SU-DHL-6 (cell line): ENCODE measurements around the gene BPIFB6.

Experiments used
- EZH2phosphoT487 ChIP-seq: fragments of 200-600 bp; sonication (generic), shearing (Covaris generic); conservative IDR thresholded peaks from 2 replicates; pipeline ENCODE4 v1.6.1; 2018; ENCODE audit warnings: mild to moderate bottlenecking, antibody characterized with exemption, low read length, moderate library complexity, mixed read lengths
- TF ChIP-seq, protein P1 (sequence below): fragments of 200-600 bp; sonication (generic); IDR thresholded peaks from one replicate; pipeline ENCODE4 v1.5.1; 2017; ENCODE audit warnings: antibody characterized with exemption, mild to moderate bottlenecking, low read length, moderate library complexity; ENCODE audit not compliant: insufficient read depth, poor library complexity, severe bottlenecking

DNA sequence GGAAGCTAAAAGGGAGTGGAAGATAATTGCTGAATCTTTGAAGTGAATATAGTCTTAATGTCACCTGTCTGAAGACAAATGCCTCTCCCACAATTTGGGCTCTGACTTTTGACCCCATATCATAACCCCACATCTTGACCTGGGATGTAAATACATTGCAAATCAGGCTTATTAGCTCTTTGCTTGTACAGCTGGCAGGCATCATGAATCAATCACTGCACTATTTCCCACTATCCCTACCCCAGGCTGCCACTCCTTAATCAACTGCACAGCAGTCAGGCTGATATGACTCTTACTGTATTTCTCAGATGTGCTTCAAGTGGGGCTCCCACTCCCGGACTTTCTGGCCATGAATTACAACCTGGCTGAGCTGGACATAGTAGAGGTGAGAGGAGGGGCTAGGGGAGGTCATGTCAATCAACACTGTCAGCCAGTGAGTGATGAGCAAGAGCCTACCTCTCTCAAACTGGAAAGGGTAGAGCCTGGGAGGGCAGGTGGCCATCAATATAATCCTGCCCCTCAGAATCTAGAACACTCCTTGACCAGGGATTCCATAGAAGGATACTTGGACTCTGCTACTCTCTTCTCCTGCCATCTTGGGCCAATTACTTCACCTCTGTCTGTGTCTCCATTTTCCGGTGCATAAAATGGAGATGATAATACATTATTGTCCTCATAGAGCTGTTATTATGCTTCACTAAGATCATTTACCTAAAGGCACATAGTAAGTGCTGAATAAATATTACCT lies 11.7 kb downstream of the BPIFB6 start:
- TF ChIP-seq, protein P1, sequence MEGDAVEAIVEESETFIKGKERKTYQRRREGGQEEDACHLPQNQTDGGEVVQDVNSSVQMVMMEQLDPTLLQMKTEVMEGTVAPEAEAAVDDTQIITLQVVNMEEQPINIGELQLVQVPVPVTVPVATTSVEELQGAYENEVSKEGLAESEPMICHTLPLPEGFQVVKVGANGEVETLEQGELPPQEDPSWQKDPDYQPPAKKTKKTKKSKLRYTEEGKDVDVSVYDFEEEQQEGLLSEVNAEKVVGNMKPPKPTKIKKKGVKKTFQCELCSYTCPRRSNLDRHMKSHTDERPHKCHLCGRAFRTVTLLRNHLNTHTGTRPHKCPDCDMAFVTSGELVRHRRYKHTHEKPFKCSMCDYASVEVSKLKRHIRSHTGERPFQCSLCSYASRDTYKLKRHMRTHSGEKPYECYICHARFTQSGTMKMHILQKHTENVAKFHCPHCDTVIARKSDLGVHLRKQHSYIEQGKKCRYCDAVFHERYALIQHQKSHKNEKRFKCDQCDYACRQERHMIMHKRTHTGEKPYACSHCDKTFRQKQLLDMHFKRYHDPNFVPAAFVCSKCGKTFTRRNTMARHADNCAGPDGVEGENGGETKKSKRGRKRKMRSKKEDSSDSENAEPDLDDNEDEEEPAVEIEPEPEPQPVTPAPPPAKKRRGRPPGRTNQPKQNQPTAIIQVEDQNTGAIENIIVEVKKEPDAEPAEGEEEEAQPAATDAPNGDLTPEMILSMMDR, result no peak
- TF ChIP-seq EZH2phosphoT487, result no peak
